Activated B cell treated with CpG ODN at 0.5 μM for 24 hours (primary cell): Measurements from ENCODE around the gene STAP1. TPM values are rescaled to one million over a fixed set of nuclear protein-coding genes. Genes with fewer than 3 reads are reported as not detected.
A peak's percentile ranks its signal among the peaks of the same experiment; 100 is the strongest.

ENCODE experiments used
- ATAC-seq: fragments of 200-7000 bp; cut with Tn5 transposase; one replicate; pipeline ENCODE4 v1.10.0; 2021; ENCODE audit warnings: low read depth, mild to moderate bottlenecking, moderate library complexity
- CTCF ChIA-PET: fragments of 350-600 bp; sonication (Branson Sonifier 250); formaldehyde crosslinking; loops from one replicate; lab custom pipeline; 2021; ENCODE audit warnings: antibody characterized with exemption; lab: Charles Lee
- POLR2A ChIA-PET: fragments of 350-600 bp; sonication (Branson Sonifier 250); formaldehyde crosslinking; loops from one replicate; lab custom pipeline; 2021; ENCODE audit warnings: antibody characterized with exemption; lab: Charles Lee
- DNase-seq: peaks from one replicate; pipeline ENCODE4 v3.0.0; 2022
- H3K27ac Mint-ChIP-seq: one replicate; pipeline ENCODE4 v1.8.0; 2020; ENCODE audit warnings: mixed read lengths
- H3K27me3 Mint-ChIP-seq: one replicate; pipeline ENCODE4 v1.8.0; 2021; ENCODE audit warnings: mixed read lengths
- H3K36me3 Mint-ChIP-seq: one replicate; pipeline ENCODE4 v1.8.0; 2021; ENCODE audit warnings: low read depth, mixed read lengths
- H3K4me1 Mint-ChIP-seq: one replicate; pipeline ENCODE4 v1.8.0; 2021; ENCODE audit warnings: mixed read lengths
- H3K4me3 Mint-ChIP-seq: one replicate; pipeline ENCODE4 v1.8.0; 2020; ENCODE audit warnings: mild to moderate bottlenecking, mixed read lengths
- H3K9me3 Mint-ChIP-seq: one replicate; pipeline ENCODE4 v1.8.0; 2020; ENCODE audit warnings: mixed read lengths
- intact Hi-C: fragments of 100-400 bp; cut with micrococcal nuclease; formaldehyde crosslinking; loops from one replicate; pipeline ENCODE4 v1.15.1; 2024
- total RNA-seq: library from RNA; stranded (reverse); gene quantifications from 2 replicates; pipeline ENCODE4 v1.2.3, GENCODE V29; 2022
- TF ChIP-seq, protein P1 (sequence below): fragments of 200-600 bp; IDR thresholded peaks from one replicate; pipeline ENCODE4 v1.8.0; 2022; ENCODE audit warnings: antibody characterized with exemption, mild to moderate bottlenecking

The STAP1 gene
- total RNA-seq, result 46.4 and 50.3 TPM in 2 replicates

GRCh38 chr4:67558493-67558892 is at the start of gene STAP1:
Gene STAP1, plus strand, starts transcription at chr4:67558727. Its CDS starts 83 bp downstream, at chr4:67558810.
- ATAC-seq (peak; percentile 80), DNase-seq (peak; percentile 27)
- H3K36me3 Mint-ChIP-seq, result peaks cover 27% of the 10 kb centered on the region
- TF ChIP-seq, protein P1, sequence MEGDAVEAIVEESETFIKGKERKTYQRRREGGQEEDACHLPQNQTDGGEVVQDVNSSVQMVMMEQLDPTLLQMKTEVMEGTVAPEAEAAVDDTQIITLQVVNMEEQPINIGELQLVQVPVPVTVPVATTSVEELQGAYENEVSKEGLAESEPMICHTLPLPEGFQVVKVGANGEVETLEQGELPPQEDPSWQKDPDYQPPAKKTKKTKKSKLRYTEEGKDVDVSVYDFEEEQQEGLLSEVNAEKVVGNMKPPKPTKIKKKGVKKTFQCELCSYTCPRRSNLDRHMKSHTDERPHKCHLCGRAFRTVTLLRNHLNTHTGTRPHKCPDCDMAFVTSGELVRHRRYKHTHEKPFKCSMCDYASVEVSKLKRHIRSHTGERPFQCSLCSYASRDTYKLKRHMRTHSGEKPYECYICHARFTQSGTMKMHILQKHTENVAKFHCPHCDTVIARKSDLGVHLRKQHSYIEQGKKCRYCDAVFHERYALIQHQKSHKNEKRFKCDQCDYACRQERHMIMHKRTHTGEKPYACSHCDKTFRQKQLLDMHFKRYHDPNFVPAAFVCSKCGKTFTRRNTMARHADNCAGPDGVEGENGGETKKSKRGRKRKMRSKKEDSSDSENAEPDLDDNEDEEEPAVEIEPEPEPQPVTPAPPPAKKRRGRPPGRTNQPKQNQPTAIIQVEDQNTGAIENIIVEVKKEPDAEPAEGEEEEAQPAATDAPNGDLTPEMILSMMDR, result no peak
- intact Hi-C loops, result loop anchor here (1.0 kb wide), 5 partner anchors 8 to 23 kb away; partner anchors contain the start of gene CENPC
- CTCF ChIA-PET, result interaction anchor here (1.7 kb wide), 1 partner anchor 23 kb away, joined by 6 read pairs; no protein-coding TSS in a partner anchor
- peaks cover 76% of the 10 kb centered on the region for H3K4me1 Mint-ChIP-seq
- H3K4me3 Mint-ChIP-seq, result peak within 1 kb of the TSS; percentile 98
- H3K9me3 Mint-ChIP-seq, result no peaks in the 10 kb centered on the region
- POLR2A ChIA-PET, result interaction anchor here (0.7 to 1.4 kb wide), 7 partner anchors 8 to 143 kb away, joined by 4 to 8 read pairs (median 6); partner anchors contain the start of genes CENPC and UBA6
- H3K27ac Mint-ChIP-seq, result peak within 1 kb of the TSS; percentile 99
- no peaks in the 10 kb centered on the region for H3K27me3 Mint-ChIP-seq

- intact Hi-C loops, result no loop called here
- no peak overlapping the region for H3K27ac Mint-ChIP-seq
- TF ChIP-seq, protein P1, result no peak
- peaks cover 13% of the 10 kb centered on the region for H3K4me1 Mint-ChIP-seq
- H3K9me3 Mint-ChIP-seq, result no peaks in the 10 kb centered on the region
- H3K27me3 Mint-ChIP-seq, result no peaks in the 10 kb centered on the region
- H3K36me3 Mint-ChIP-seq, result peaks cover 76% of the 10 kb centered on the region
- H3K4me3 Mint-ChIP-seq, result no peak overlapping the region
- no peak for DNase-seq
- no peak for ATAC-seq
- ChIA-PET CTCF (no interaction called here), POLR2A (no interaction called here)
These were observed 46.0 kb upstream of the STAP1 start for GRCh38 chr4:67512501-67512900.

- intact Hi-C loops, result no loop called here
- TF ChIP-seq, protein P1, result no peak
- ATAC-seq, result no peak
- no peak for DNase-seq
- H3K36me3 Mint-ChIP-seq, result peaks cover 69% of the 10 kb centered on the region
- no peaks in the 10 kb centered on the region for H3K9me3 Mint-ChIP-seq
- ChIA-PET CTCF (no interaction called here), POLR2A (no interaction called here)
- H3K4me3 Mint-ChIP-seq, result no peak overlapping the region
- H3K4me1 Mint-ChIP-seq, result peaks cover 16% of the 10 kb centered on the region
- no peaks in the 10 kb centered on the region for H3K27me3 Mint-ChIP-seq
- no peak overlapping the region for H3K27ac Mint-ChIP-seq
These were observed 38.4 kb upstream of the STAP1 start for GRCh38 chr4:67520141-67520540.

- TF ChIP-seq, protein P1, result no peak
- Mint-ChIP-seq H3K9me3 (no peaks in the 10 kb centered on the region), H3K4me3 (no peak overlapping the region), H3K36me3 (peaks cover 71% of the 10 kb centered on the region), H3K4me1 (peaks cover 25% of the 10 kb centered on the region), H3K27me3 (no peaks in the 10 kb centered on the region), H3K27ac (no peak overlapping the region)
- ATAC-seq (no peak), DNase-seq (no peak)
- ChIA-PET CTCF (no interaction called here), POLR2A (no interaction called here)
- intact Hi-C loops, result no loop called here
These were observed 37.0 kb upstream of the STAP1 start for GRCh38 chr4:67521506-67521905.

DNA sequence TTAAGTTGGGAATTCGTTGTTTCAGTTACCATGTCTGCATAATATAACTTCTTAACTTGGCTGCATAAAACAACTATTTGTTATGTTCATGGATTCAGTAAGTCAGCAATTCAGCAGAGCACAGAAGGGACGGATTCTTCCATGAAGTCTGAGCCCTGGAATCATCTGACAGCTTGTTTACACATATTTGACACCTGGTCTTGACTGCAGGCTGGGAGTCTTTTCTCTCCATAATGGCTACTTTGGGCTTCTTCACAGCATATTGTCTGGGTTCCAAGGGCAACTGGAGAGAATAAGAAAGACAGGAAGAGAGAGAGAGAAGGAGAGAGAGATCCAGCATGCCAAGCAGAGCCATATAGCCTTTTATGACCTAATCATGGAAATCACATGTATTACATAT is 36.3 kb upstream of the STAP1 start:
- TF ChIP-seq, protein P1, result no peak
- Mint-ChIP-seq H3K9me3 (no peaks in the 10 kb centered on the region), H3K36me3 (peaks cover 74% of the 10 kb centered on the region), H3K27ac (no peak overlapping the region), H3K4me3 (no peak overlapping the region), H3K4me1 (peaks cover 32% of the 10 kb centered on the region), H3K27me3 (no peaks in the 10 kb centered on the region)
- intact Hi-C loops, result no loop called here
- POLR2A ChIA-PET, result no interaction called here
- CTCF ChIA-PET, result no interaction called here
- ATAC-seq (no peak), DNase-seq (no peak)
